CD14-positive monocyte (primary cell): ENCODE measurements around the gene PIP5K1B. TPM values are rescaled to one million over a fixed set of nuclear protein-coding genes. Genes with fewer than 3 reads are reported as not detected.

Experiments used
- DNase-seq, 3 donors: peaks; one replicate each; pipeline ENCODE4 v3.0.0-alpha.2; 2011 to 2022
- H2AFZ ChIP-seq: 2 replicates; pipeline ENCODE4 v1.6.0; 2012; ENCODE audit warnings: mild to moderate bottlenecking, low read depth, low read length, inconsistent platforms; ENCODE audit not compliant: insufficient read depth, poor library complexity, severe bottlenecking
- H3K27ac ChIP-seq, 2 donors: 1 replicate in 1 of 2; 2 replicates in 1 of 2; pipeline ENCODE4 v1.5.1; 2012 to 2013; ENCODE audit warnings: low read length in 2 of 2, control low read depth in 1 of 2, inconsistent platforms in 1 of 2, low read depth in 1 of 2, mild to moderate bottlenecking in 1 of 2
- H3K27me3 ChIP-seq, 2 donors: one replicate each; pipeline versions ENCODE4 v1.6.0 to v1.6.1; 2011 to 2013; ENCODE audit warnings: low read length in 2 of 2; ENCODE audit not compliant: control insufficient read depth in 2 of 2, insufficient read depth in 2 of 2
- H3K36me3 ChIP-seq, 2 donors: replicated peaks in 1 of 2; 1 replicate in 1 of 2; 2 replicates in 1 of 2; pipeline versions ENCODE4 v1.5.1 to v1.6.1; 2012 to 2013; ENCODE audit warnings: low read length in 2 of 2, control low read depth in 1 of 2, inconsistent platforms in 1 of 2, mild to moderate bottlenecking in 1 of 2; ENCODE audit not compliant: insufficient read depth in 2 of 2, control insufficient read depth in 1 of 2
- H3K4me1 ChIP-seq, 2 donors: 1 replicate in 1 of 2; 2 replicates in 1 of 2; pipeline versions ENCODE4 v1.5.1 to v1.6.1; 2012 to 2013; ENCODE audit warnings: low read length in 2 of 2, control low read depth in 1 of 2, inconsistent platforms in 1 of 2, mild to moderate bottlenecking in 1 of 2, moderate library complexity in 1 of 2; ENCODE audit not compliant: insufficient read depth in 2 of 2, control insufficient read depth in 1 of 2
- H3K4me2 ChIP-seq: replicated peaks from 2 replicates; pipeline ENCODE3; 2012; ENCODE audit warnings: low read length, moderate library complexity, mild to moderate bottlenecking; ENCODE audit not compliant: poor library complexity, severe bottlenecking; ENCODE audit errors: extremely low read depth
- H3K4me3 ChIP-seq, 3 experiments: fragments of 200-600 bp in 1 of 3; sonication (generic) in 1 of 3; replicated peaks in 1 of 3; 1 replicate in 2 of 3; 2 replicates in 1 of 3; pipeline ENCODE4 v1.5.1; 2011 to 2013; ENCODE audit warnings: low read length in 3 of 3, mild to moderate bottlenecking in 3 of 3, control low read depth in 2 of 3, low read depth in 2 of 3, inconsistent platforms in 1 of 3, moderate library complexity in 1 of 3
- H3K79me2 ChIP-seq: 2 replicates; pipeline ENCODE4 v1.6.0; 2012; ENCODE audit warnings: mild to moderate bottlenecking, control low read depth, inconsistent platforms, low read length, moderate library complexity; ENCODE audit not compliant: insufficient read depth
- H3K9ac ChIP-seq: 2 replicates; pipeline ENCODE4 v1.6.0; 2017; ENCODE audit warnings: low read length, mild to moderate bottlenecking; ENCODE audit not compliant: insufficient read depth, poor library complexity, severe bottlenecking
- H3K9me3 ChIP-seq, 2 donors: replicated peaks in 1 of 2; 1 replicate in 1 of 2; 2 replicates in 1 of 2; pipeline versions ENCODE4 v1.5.1 to v1.6.1; 2012 to 2013; ENCODE audit warnings: low read length in 2 of 2, control low read depth in 1 of 2; ENCODE audit not compliant: control insufficient read depth in 1 of 2, insufficient read depth in 1 of 2
- H4K20me1 ChIP-seq: 2 replicates; pipeline ENCODE4 v1.6.0; 2012; ENCODE audit warnings: mild to moderate bottlenecking, low read length, control low read depth, moderate library complexity; ENCODE audit not compliant: insufficient read depth
- H3K27ac Mint-ChIP-seq, 7 donors: one replicate each; pipeline ENCODE4 v1.8.0; 2020; ENCODE audit warnings: mild to moderate bottlenecking in 7 of 7, mixed read lengths in 7 of 7, moderate library complexity in 6 of 7, inconsistent platforms in 2 of 7
- H3K27me3 Mint-ChIP-seq, 3 donors: one replicate each; pipeline ENCODE4 v1.8.0; 2021 to 2022; ENCODE audit warnings: low read depth in 3 of 3, mild to moderate bottlenecking in 3 of 3, mixed read lengths in 3 of 3, moderate library complexity in 3 of 3, inconsistent platforms in 1 of 3
- H3K36me3 Mint-ChIP-seq, 2 donors: one replicate each; pipeline ENCODE4 v1.8.0; 2020; ENCODE audit warnings: mixed read lengths in 2 of 2, inconsistent platforms in 1 of 2, mild to moderate bottlenecking in 1 of 2
- H3K4me1 Mint-ChIP-seq: one replicate; pipeline ENCODE4 v1.8.0; 2020; ENCODE audit warnings: mild to moderate bottlenecking, mixed read lengths
- H3K4me3 Mint-ChIP-seq, 2 donors: one replicate each; pipeline ENCODE4 v1.8.0; 2020; ENCODE audit warnings: mild to moderate bottlenecking in 2 of 2, mixed read lengths in 2 of 2, moderate library complexity in 1 of 2
- H3K9me3 Mint-ChIP-seq, 7 donors: one replicate each; pipeline ENCODE4 v1.8.0; 2020 to 2022; ENCODE audit warnings: mixed read lengths in 7 of 7, mild to moderate bottlenecking in 6 of 7, moderate library complexity in 6 of 7, inconsistent platforms in 2 of 7
- CTCF ChIP-seq: fragments of 200-600 bp; IDR thresholded peaks from one replicate; pipeline ENCODE4 v1.8.0; 2022; ENCODE audit warnings: antibody characterized with exemption, mild to moderate bottlenecking
- WGBS: methylation state at CpG from one replicate; pipeline ENCODE4 v1.1.5; 2013; ENCODE audit warnings: missing lambda C conversion rate; ENCODE audit not compliant: insufficient coverage; 5-methylcytosine and 5-hydroxymethylcytosine counted together
- intact Hi-C, 2 donors: fragments of 100-400 bp; cut with micrococcal nuclease; formaldehyde crosslinking; loops; one replicate each; pipeline versions ENCODE4 v1.15.0 to v1.15.1; 2023
- polyA plus RNA-seq, 3 donors: library from polyadenylated mRNA; depleted of rRNA in 1 of 3; unstranded in 2 of 3; stranded (reverse) in 1 of 3; fragments of 300-500 nt in 2 of 3; fragments of >200 nt in 1 of 3; fragmentation: Illumina TruSeq in 2 of 3; gene quantifications; 1 replicate in 2 of 3; 2 replicates in 1 of 3; pipeline ENCODE4 v1.2.3, GENCODE V29; 2012 to 2021

The PIP5K1B gene
- polyA plus RNA-seq, 3 donors, result 0.18 to 4.1 (median 0.87) TPM

- Histone ChIP-seq H3K36me3 (no peaks in the 10 kb centered on the region), H4K20me1 (no peaks in the 10 kb centered on the region), H3K27ac (no peak overlapping the region), H3K4me3 (no peak overlapping the region), H3K9ac (no peak overlapping the region), H3K4me1 (no peaks in the 10 kb centered on the region), H3K4me2 (no peak overlapping the region), H2AFZ (no peak overlapping the region), H3K9me3 (no peaks in the 10 kb centered on the region), H3K79me2 (no peaks in the 10 kb centered on the region), H3K27me3 (no peaks in the 10 kb centered on the region)
- Mint-ChIP-seq H3K27me3 (peaks cover 0 to 3% (median 0%) of the 10 kb centered on the region in 3 donors), H3K9me3 (no peaks in the 10 kb centered on the region), H3K27ac (no peak overlapping the region), H3K4me3 (no peak overlapping the region), H3K36me3 (peaks cover 3 to 12% of the 10 kb centered on the region in 2 donors), H3K4me1 (peaks cover 15% of the 10 kb centered on the region)
- WGBS, result 91% methylated on average over 1 of the region's 3 CpGs
- DNase-seq, result no peak
- no peak for TF ChIP-seq CTCF
- intact Hi-C loops, result no loop called here
Observed at GRCh38 chr9:68883224-68883623, 178.2 kb downstream of the PIP5K1B start.

- no peak for TF ChIP-seq CTCF
Observed at GRCh38 chr9:68887232-68887631, 182.2 kb downstream of the PIP5K1B start.

More at GRCh38 chr9:68887232-68887631, 182.2 kb downstream of the PIP5K1B start:
- Histone ChIP-seq H3K79me2 (no peaks in the 10 kb centered on the region), H3K27ac (no peak overlapping the region), H2AFZ (no peak overlapping the region), H4K20me1 (no peaks in the 10 kb centered on the region), H3K4me1 (no peaks in the 10 kb centered on the region), H3K27me3 (no peaks in the 10 kb centered on the region), H3K4me3 (no peak overlapping the region), H3K9me3 (no peaks in the 10 kb centered on the region), H3K36me3 (peaks cover 0 to 2% of the 10 kb centered on the region in 2 donors), H3K9ac (no peak overlapping the region), H3K4me2 (no peak overlapping the region)
- H3K9me3 Mint-ChIP-seq, result no peaks in the 10 kb centered on the region
- 0% methylated on average over 1 of the region's 1 CpG for WGBS
- peak overlapping the region in 1 of 7 donors; percentile 0 for H3K27ac Mint-ChIP-seq
- no peak overlapping the region for H3K4me3 Mint-ChIP-seq
- DNase-seq, result no peak
- intact Hi-C loops, result no loop called here
- H3K27me3 Mint-ChIP-seq, result no peaks in the 10 kb centered on the region
- H3K4me1 Mint-ChIP-seq, result peaks cover 12% of the 10 kb centered on the region
- H3K36me3 Mint-ChIP-seq, result peaks cover 8 to 9% of the 10 kb centered on the region in 2 donors
